Panc1 (cell line): ENCODE results near the gene TP53I11.

ENCODE experiments used
- CTCF ChIP-seq: fragments of 450-650 bp; IDR thresholded peaks from 2 replicates; pipeline ENCODE4 v1.5.1; 2017; ENCODE audit warnings: mild to moderate bottlenecking
- TCF7L2 ChIP-seq: IDR thresholded peaks from 2 replicates; pipeline ENCODE4 v1.6.1; 2011; ENCODE audit warnings: mild to moderate bottlenecking, low read depth, low read length, inconsistent platforms

DNA sequence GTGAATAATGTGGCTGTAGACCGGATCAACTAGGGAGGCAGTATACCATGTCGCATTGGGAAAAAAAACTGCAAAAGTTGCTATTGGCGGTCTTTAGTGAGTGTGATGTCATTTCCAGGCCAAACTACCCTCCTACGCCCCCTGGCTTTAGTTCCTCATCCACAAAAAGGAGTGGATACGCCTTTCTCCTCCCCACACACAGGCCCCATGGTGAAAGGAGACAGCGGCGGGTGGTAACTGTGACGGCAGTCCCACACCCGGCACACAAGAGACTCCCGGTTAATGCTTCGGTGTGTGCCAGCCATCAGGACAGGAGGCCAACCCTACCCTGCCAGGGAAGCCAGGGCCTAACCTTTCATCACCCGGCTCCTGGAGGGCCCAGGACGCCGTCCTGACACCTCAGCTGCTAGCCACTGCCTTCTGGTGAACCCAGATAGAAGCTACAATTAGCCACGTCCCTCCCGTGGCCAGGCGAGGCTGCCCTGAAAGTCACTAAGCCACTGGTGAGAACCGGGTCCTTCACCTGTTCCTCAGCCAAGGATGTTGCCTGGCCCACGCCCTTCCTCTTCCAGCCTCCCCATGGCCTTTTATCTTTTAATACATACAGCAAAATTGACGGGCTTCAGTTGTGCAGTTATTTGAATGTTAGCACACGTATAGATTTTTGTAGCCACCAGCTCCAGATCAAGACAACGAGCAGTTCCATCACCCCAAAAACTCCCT, 10.8 kb downstream of the TP53I11 start:
- TF ChIP-seq TCF7L2, result no peak
- no peak; the same call in 1 of the 2 replicates for TF ChIP-seq CTCF
